IPS-20b (cell line): ENCODE data around the gene VEGFA.
A peak's percentile ranks its signal among the peaks of the same experiment; 100 is the strongest.

Experiments used
- H3K27ac ChIP-seq: one replicate; pipeline ENCODE4 v1.5.1; 2013; ENCODE audit warnings: low read length
- H3K27me3 ChIP-seq: 2 replicates; pipeline ENCODE4 v1.6.1; 2013; ENCODE audit warnings: mild to moderate bottlenecking, low read length, inconsistent platforms; ENCODE audit not compliant: insufficient read depth
- H3K36me3 ChIP-seq: 2 replicates; pipeline ENCODE4 v1.6.1; 2013; ENCODE audit warnings: low read depth, mild to moderate bottlenecking, inconsistent platforms, low read length, moderate library complexity; ENCODE audit not compliant: insufficient read depth
- H3K4me1 ChIP-seq: 2 replicates; pipeline ENCODE4 v1.6.1; 2013; ENCODE audit warnings: mild to moderate bottlenecking, control low read depth, inconsistent platforms, low read length, moderate library complexity; ENCODE audit not compliant: insufficient read depth
- H3K4me3 ChIP-seq: 2 replicates; pipeline ENCODE4 v1.5.1; 2013; ENCODE audit warnings: mild to moderate bottlenecking, low read length, inconsistent platforms
- H3K9ac ChIP-seq: 2 replicates; pipeline ENCODE4 v1.6.1; 2013; ENCODE audit warnings: low read depth, mild to moderate bottlenecking, inconsistent platforms, low read length, moderate library complexity
- H3K9me3 ChIP-seq: 2 replicates; pipeline ENCODE4 v1.6.1; 2013; ENCODE audit warnings: mild to moderate bottlenecking, low read depth, low read length, inconsistent platforms; ENCODE audit not compliant: insufficient read depth

Gene VEGFA

GRCh38 chr6:43762966-43763695 is 6.9 kb upstream of the VEGFA start:
- no peaks in the 10 kb centered on the region for H3K36me3 ChIP-seq
- peaks cover 7% of the 10 kb centered on the region for H3K27me3 ChIP-seq
- no peak overlapping the region for H3K27ac ChIP-seq
- H3K9ac ChIP-seq: no peak overlapping the region
- no peaks in the 10 kb centered on the region for H3K9me3 ChIP-seq
- peaks cover 9% of the 10 kb centered on the region for H3K4me1 ChIP-seq
- H3K4me3 ChIP-seq: no peak overlapping the region

- Histone ChIP-seq H3K4me1 (peaks cover 9% of the 10 kb centered on the region), H3K36me3 (no peaks in the 10 kb centered on the region), H3K27ac (no peak overlapping the region), H3K27me3 (peaks cover 7% of the 10 kb centered on the region), H3K9me3 (no peaks in the 10 kb centered on the region), H3K4me3 (no peak overlapping the region), H3K9ac (no peak overlapping the region)
Observed at GRCh38 chr6:43763812-43764522, 6.0 kb upstream of the VEGFA start.

- H3K36me3 ChIP-seq: no peaks in the 10 kb centered on the region
- no peak overlapping the region for H3K4me3 ChIP-seq
- H3K9me3 ChIP-seq: no peaks in the 10 kb centered on the region
- no peak overlapping the region for H3K9ac ChIP-seq
- peaks cover 9% of the 10 kb centered on the region for H3K4me1 ChIP-seq
- no peak overlapping the region for H3K27ac ChIP-seq
- peaks cover 7% of the 10 kb centered on the region for H3K27me3 ChIP-seq
Observed at GRCh38 chr6:43764772-43765171, 5.2 kb upstream of the VEGFA start.

- Histone ChIP-seq H3K9me3 (no peaks in the 10 kb centered on the region), H3K36me3 (no peaks in the 10 kb centered on the region), H3K27me3 (peaks cover 7% of the 10 kb centered on the region), H3K9ac (no peak overlapping the region), H3K27ac (no peak overlapping the region), H3K4me1 (peaks cover 9% of the 10 kb centered on the region), H3K4me3 (no peak overlapping the region)
Observed at GRCh38 chr6:43765776-43766499, 4.1 kb upstream of the VEGFA start.

GRCh38 chr6:43766500-43766853 is 3.5 kb upstream of the VEGFA start:
- H3K27ac ChIP-seq: no peak overlapping the region
- no peaks in the 10 kb centered on the region for H3K9me3 ChIP-seq
- H3K9ac ChIP-seq: no peak overlapping the region
- no peak overlapping the region for H3K4me3 ChIP-seq
- no peaks in the 10 kb centered on the region for H3K36me3 ChIP-seq
- peaks cover 9% of the 10 kb centered on the region for H3K4me1 ChIP-seq
- peaks cover 7% of the 10 kb centered on the region for H3K27me3 ChIP-seq

GRCh38 chr6:43766964-43767461 is 3.0 kb upstream of the VEGFA start:
- Histone ChIP-seq H3K27ac (no peak overlapping the region), H3K9me3 (no peaks in the 10 kb centered on the region), H3K4me3 (no peak overlapping the region), H3K27me3 (peaks cover 8% of the 10 kb centered on the region), H3K9ac (no peak overlapping the region), H3K36me3 (no peaks in the 10 kb centered on the region), H3K4me1 (peaks cover 9% of the 10 kb centered on the region)

GRCh38 chr6:43767553-43768505 is 2.2 kb upstream of the VEGFA start:
- no peak overlapping the region for H3K27ac ChIP-seq
- H3K4me3 ChIP-seq: no peak overlapping the region
- H3K36me3 ChIP-seq: no peaks in the 10 kb centered on the region

GRCh38 chr6:43768506-43768860 is 1.5 kb upstream of the VEGFA start:
- Histone ChIP-seq H3K27me3 (peaks cover 14% of the 10 kb centered on the region), H3K9me3 (no peaks in the 10 kb centered on the region), H3K4me3 (no peak overlapping the region), H3K36me3 (no peaks in the 10 kb centered on the region), H3K9ac (no peak overlapping the region), H3K27ac (no peak overlapping the region), H3K4me1 (peaks cover 21% of the 10 kb centered on the region)

More at GRCh38 chr6:43767553-43768505, 2.2 kb upstream of the VEGFA start:
- H3K9me3 ChIP-seq: no peaks in the 10 kb centered on the region
- peaks cover 15% of the 10 kb centered on the region for H3K4me1 ChIP-seq
- no peak overlapping the region for H3K9ac ChIP-seq
- peaks cover 14% of the 10 kb centered on the region for H3K27me3 ChIP-seq

GRCh38 chr6:43768983-43769525 is 957 bp upstream of the VEGFA start:
- Histone ChIP-seq H3K4me1 (peaks cover 26% of the 10 kb centered on the region), H3K4me3 (no peak overlapping the region), H3K27me3 (peaks cover 14% of the 10 kb centered on the region), H3K27ac (no peak overlapping the region), H3K9me3 (no peaks in the 10 kb centered on the region), H3K36me3 (no peaks in the 10 kb centered on the region), H3K9ac (no peak overlapping the region; the same call in 1 of the 2 replicates)

GRCh38 chr6:43770372-43771209 is 580 bp downstream of the VEGFA start:
- Histone ChIP-seq H3K9me3 (no peaks in the 10 kb centered on the region), H3K4me1 (peaks cover 40% of the 10 kb centered on the region), H3K27ac (no peak overlapping the region), H3K36me3 (peaks cover 3% of the 10 kb centered on the region; the same call in 1 of the 2 replicates), H3K27me3 (peaks cover 14% of the 10 kb centered on the region), H3K4me3 (peak overlapping the region; percentile 98), H3K9ac (peak overlapping the region; percentile 97; the same call in 1 of the 2 replicates)
